ENCODE data around the gene OR1Q1.

OR1Q1 gene

GRCh38 chr9:122614362-122614761 lies at the start of gene OR1Q1:
OR1Q1 (plus strand) TSS chr9:122614738; CDS start chr9:122614738, 0 bp downstream.
- no peak for TF ChIP-seq NFIC (IDR thresholded peaks at IDR 0.05)
- TF ChIP-seq RAD21 (IDR thresholded peaks at IDR 0.05; ENCODE audit: low read depth) = no peak
- TF ChIP-seq EP300 (IDR thresholded peaks at IDR 0.05; ENCODE audit: borderline replicate concordance) = no peak
- no peak for TF ChIP-seq REST (IDR thresholded peaks at IDR 0.05; ENCODE audit: low read depth)
- TF ChIP-seq EGR1 (IDR thresholded peaks at IDR 0.05) = no peak
- no peak for TF ChIP-seq CREB1 (IDR thresholded peaks at IDR 0.05; ENCODE audit: low read depth)
- no peak for TF ChIP-seq YY1 (IDR thresholded peaks at IDR 0.05; ENCODE audit: low read depth)
- no peak for TF ChIP-seq USF1 (IDR thresholded peaks at IDR 0.05)
- TF ChIP-seq FOXM1 (IDR thresholded peaks at IDR 0.05; ENCODE audit: borderline replicate concordance, low read depth) = no peak
- TF ChIP-seq CEBPB (IDR thresholded peaks at IDR 0.05) = no peak
- TF ChIP-seq MAX (IDR thresholded peaks at IDR 0.05) = no peak
- TF ChIP-seq TAF1 (IDR thresholded peaks at IDR 0.05; ENCODE audit: low read depth) = no peak
- TF ChIP-seq TEAD4 (IDR thresholded peaks at IDR 0.05) = no peak
- no peak for TF ChIP-seq TCF12 (IDR thresholded peaks at IDR 0.05; ENCODE audit: low read depth)
- no peak for TF ChIP-seq ZBTB7A (IDR thresholded peaks at IDR 0.05; ENCODE audit: low read depth)

- TF ChIP-seq FOXM1 (IDR thresholded peaks at IDR 0.05; ENCODE audit: borderline replicate concordance, low read depth) = no peak
- no peak for TF ChIP-seq RAD21 (IDR thresholded peaks at IDR 0.05; ENCODE audit: low read depth)
- TF ChIP-seq TCF12 (IDR thresholded peaks at IDR 0.05; ENCODE audit: low read depth) = no peak
- TF ChIP-seq REST (IDR thresholded peaks at IDR 0.05; ENCODE audit: low read depth) = no peak
- TF ChIP-seq MAX (IDR thresholded peaks at IDR 0.05) = no peak
- no peak for TF ChIP-seq USF1 (IDR thresholded peaks at IDR 0.05)
- no peak for TF ChIP-seq TEAD4 (IDR thresholded peaks at IDR 0.05)
- no peak for TF ChIP-seq CEBPB (IDR thresholded peaks at IDR 0.05)
- no peak for TF ChIP-seq EP300 (IDR thresholded peaks at IDR 0.05; ENCODE audit: borderline replicate concordance)
- no peak for TF ChIP-seq CREB1 (IDR thresholded peaks at IDR 0.05; ENCODE audit: low read depth)
- no peak for TF ChIP-seq EGR1 (IDR thresholded peaks at IDR 0.05)
- TF ChIP-seq YY1 (IDR thresholded peaks at IDR 0.05; ENCODE audit: low read depth) = no peak
- TF ChIP-seq TAF1 (IDR thresholded peaks at IDR 0.05; ENCODE audit: low read depth) = no peak
- no peak for TF ChIP-seq NFIC (IDR thresholded peaks at IDR 0.05)
- TF ChIP-seq ZBTB7A (IDR thresholded peaks at IDR 0.05; ENCODE audit: low read depth) = no peak
These were observed 46.6 kb upstream of the OR1Q1 start for GRCh38 chr9:122567901-122568300.

- TF ChIP-seq EGR1 (IDR thresholded peaks at IDR 0.05) (no peak), FOXM1 (IDR thresholded peaks at IDR 0.05; ENCODE audit: borderline replicate concordance, low read depth) (no peak), CEBPB (IDR thresholded peaks at IDR 0.05) (no peak), CREB1 (IDR thresholded peaks at IDR 0.05; ENCODE audit: low read depth) (no peak), TEAD4 (IDR thresholded peaks at IDR 0.05) (no peak), REST (IDR thresholded peaks at IDR 0.05; ENCODE audit: low read depth) (no peak), TAF1 (IDR thresholded peaks at IDR 0.05; ENCODE audit: low read depth) (no peak), NFIC (IDR thresholded peaks at IDR 0.05) (no peak), MAX (IDR thresholded peaks at IDR 0.05) (no peak), ZBTB7A (IDR thresholded peaks at IDR 0.05; ENCODE audit: low read depth) (no peak), USF1 (IDR thresholded peaks at IDR 0.05) (no peak), YY1 (IDR thresholded peaks at IDR 0.05; ENCODE audit: low read depth) (no peak)
These were observed 42.1 kb upstream of the OR1Q1 start for GRCh38 chr9:122572456-122572855.

GRCh38 chr9:122579874-122580273 lies 34.7 kb upstream of the OR1Q1 start:
- TF ChIP-seq TAF1 (IDR thresholded peaks at IDR 0.05; ENCODE audit: low read depth) (no peak), CEBPB (IDR thresholded peaks at IDR 0.05) (no peak), USF1 (IDR thresholded peaks at IDR 0.05) (no peak), TCF12 (IDR thresholded peaks at IDR 0.05; ENCODE audit: low read depth) (no peak), ZBTB7A (IDR thresholded peaks at IDR 0.05; ENCODE audit: low read depth) (no peak), RAD21 (IDR thresholded peaks at IDR 0.05; ENCODE audit: low read depth) (no peak), MAX (IDR thresholded peaks at IDR 0.05) (no peak), CREB1 (IDR thresholded peaks at IDR 0.05; ENCODE audit: low read depth) (no peak), FOXM1 (IDR thresholded peaks at IDR 0.05; ENCODE audit: borderline replicate concordance, low read depth) (no peak), NFIC (IDR thresholded peaks at IDR 0.05) (no peak)
